HepG2 (cell line): ENCODE data around the gene TMEM269. TPM values are rescaled to one million over a fixed set of nuclear protein-coding genes. Genes with fewer than 3 reads are reported as not detected.

ENCODE experiments used
- ATAC-seq: fragments of 200-7000 bp; cut with Tn5 transposase; 3 replicates; pipeline ENCODE4 v1.9.1; 2020; ENCODE audit warnings: mild to moderate bottlenecking, moderate library complexity
- Bru-seq: library from RNA; stranded (reverse); fragments of 400-500 nt; gene quantifications from one replicate; lab custom pipeline; 2021; lab: Mats Ljungman, UMichigan
- BruChase-seq, 2 experiments: library from RNA; stranded (reverse); fragments of 400-500 nt; gene quantifications; one replicate each; lab custom pipeline; 2021; lab: Mats Ljungman, UMichigan
- BruUV-seq: library from RNA; stranded (reverse); fragments of 400-500 nt; replicated peaks from 2 replicates; lab custom pipeline; 2021; lab: Mats Ljungman, UMichigan
- CTCF ChIA-PET: fragments of 300-600 bp; formaldehyde crosslinking; extraction: SDS; loops from one replicate; lab custom pipeline; 2021; ENCODE audit warnings: low total read pairs, inconsistent platforms, low intra/inter-chr PET ratio; lab: Yijun Ruan, JAX
- POLR2A ChIA-PET: fragments of 350-600 bp; sonication (Branson Sonifier 250); formaldehyde crosslinking; loops from one replicate; lab custom pipeline; 2020; ENCODE audit warnings: antibody characterized with exemption, inconsistent platforms; lab: Yijun Ruan, JAX
- DNase-seq: peaks from one replicate; pipeline ENCODE4 v3.0.0-alpha.2; 2015; ENCODE audit warnings: low spot score
- FAIRE-seq: peaks from 3 replicates; lab custom pipeline; 2011; peaks lifted over from hg19 to GRCh38; lab: Jason Lieb, UNC
- H2AFZ ChIP-seq: one replicate; pipeline ENCODE4 v1.6.1; 2011; ENCODE audit warnings: low read length, inconsistent platforms
- H3K27ac ChIP-seq: fragments of 300-600 bp; 3 replicates; pipeline ENCODE4 v1.8.0; 2011; ENCODE audit warnings: mixed run types, mild to moderate bottlenecking, mixed read lengths, low read length, inconsistent platforms; ENCODE audit not compliant: insufficient read depth; ENCODE audit errors: extremely low read length
- H3K27me3 ChIP-seq, 2 experiments: fragments of 200-600 bp in 1 of 2; 2 replicates in 1 of 2; 3 replicates in 1 of 2; pipeline versions ENCODE4 v1.6.0 to v1.8.0; 2011; ENCODE audit warnings: low read length in 2 of 2, mild to moderate bottlenecking in 2 of 2, moderate library complexity in 2 of 2, inconsistent platforms in 1 of 2; ENCODE audit not compliant: insufficient read depth in 2 of 2, control insufficient read depth in 1 of 2
- H3K36me3 ChIP-seq, 2 experiments: fragments of 200-600 bp in 1 of 2; replicated peaks in 1 of 2; 2 replicates in 1 of 2; 3 replicates in 1 of 2; pipeline versions ENCODE4 v1.5.1 to v1.8.0; 2011; ENCODE audit warnings: low read length in 2 of 2, inconsistent platforms in 1 of 2; ENCODE audit not compliant: insufficient read depth in 2 of 2, control insufficient read depth in 1 of 2
- H3K4me1 ChIP-seq: 2 replicates; pipeline ENCODE4 v1.5.1; 2012; ENCODE audit warnings: low read length, inconsistent platforms; ENCODE audit not compliant: insufficient read depth
- H3K4me2 ChIP-seq: 2 replicates; pipeline ENCODE4 v1.6.0; 2011; ENCODE audit warnings: low read depth, low read length, inconsistent platforms
- H3K4me3 ChIP-seq, 3 experiments: fragments of 200-600 bp in 1 of 3; sonication (generic), shearing (Covaris generic) in 1 of 3; replicated peaks in 1 of 3; 2 replicates each; pipeline ENCODE4 v1.5.1; 2011 to 2016; ENCODE audit warnings: low read length in 3 of 3, inconsistent platforms in 2 of 3, low read depth in 2 of 3, mild to moderate bottlenecking in 2 of 3, control low read depth in 1 of 3, mixed read lengths in 1 of 3; ENCODE audit not compliant: insufficient read depth in 1 of 3
- H3K79me2 ChIP-seq: one replicate; pipeline ENCODE4 v1.6.1; 2011; ENCODE audit warnings: low read length, inconsistent platforms; ENCODE audit not compliant: insufficient read depth
- H3K9ac ChIP-seq: 2 replicates; pipeline ENCODE4 v1.6.0; 2011; ENCODE audit warnings: mild to moderate bottlenecking, low read depth, low read length, inconsistent platforms; ENCODE audit not compliant: insufficient read depth
- H3K9me3 ChIP-seq: 2 replicates; pipeline ENCODE4 v1.5.1; 2012; ENCODE audit warnings: mild to moderate bottlenecking, low read length
- H4K20me1 ChIP-seq: 2 replicates; pipeline ENCODE4 v1.6.0; 2011; ENCODE audit warnings: inconsistent platforms, mild to moderate bottlenecking, low read length, moderate library complexity; ENCODE audit not compliant: insufficient read depth
- AGO2 ChIP-seq: fragments of 200-400 bp; formaldehyde crosslinking; optimal IDR thresholded peaks from 2 replicates; pipeline ENCODE3; 2017; ENCODE audit warnings: mild to moderate bottlenecking, low read depth, low read length, moderate library complexity
- DZIP1 ChIP-seq: sonication (generic); formaldehyde crosslinking; IDR thresholded peaks from 2 replicates; pipeline ENCODE4 v1.5.0; 2020; ENCODE audit warnings: mild to moderate bottlenecking, missing genetic modification reagents
- FOXC1 ChIP-seq: sonication (generic); formaldehyde crosslinking; IDR thresholded peaks from 2 replicates; pipeline ENCODE4 v1.8.0; 2022; ENCODE audit warnings: mild to moderate bottlenecking, missing genetic modification reagents, borderline replicate concordance
- GFI1 ChIP-seq: sonication (generic); formaldehyde crosslinking; IDR thresholded peaks from 2 replicates; pipeline ENCODE4 v1.5.0; 2020; ENCODE audit warnings: missing genetic modification reagents, mild to moderate bottlenecking, borderline replicate concordance
- KLF15 ChIP-seq: sonication (generic); formaldehyde crosslinking; IDR thresholded peaks from 2 replicates; pipeline ENCODE4 v1.8.1; 2023; ENCODE audit warnings: borderline replicate concordance, mild to moderate bottlenecking, inconsistent platforms, missing genetic modification reagents, mixed read lengths
- KLF16 ChIP-seq, 2 experiments: sonication (generic) in 1 of 2; formaldehyde crosslinking in 1 of 2; IDR thresholded peaks; 2 replicates each; pipeline versions ENCODE4 v1.6.1 to v1.8.0; 2016 to 2023; ENCODE audit warnings: missing genetic modification reagents in 2 of 2, missing compliant biosample characterization in 1 of 2
- MAFF ChIP-seq: IDR thresholded peaks from 2 replicates; pipeline ENCODE4 v1.6.1; 2011; ENCODE audit warnings: low read depth, low read length, improper control_type of control experiment
- NFIB ChIP-seq: sonication (generic); formaldehyde crosslinking; IDR thresholded peaks from 2 replicates; pipeline ENCODE4 v1.9.0; 2021; ENCODE audit warnings: missing genetic modification reagents, mild to moderate bottlenecking, borderline replicate concordance
- RBFOX2 ChIP-seq: fragments of 200-400 bp; formaldehyde crosslinking; IDR thresholded peaks from 2 replicates; pipeline ENCODE4 v1.6.1; 2017; ENCODE audit warnings: low read depth, mild to moderate bottlenecking, low read length
- STAT5B ChIP-seq: sonication (generic); formaldehyde crosslinking; IDR thresholded peaks from 2 replicates; pipeline ENCODE4 v1.4.0; 2020; ENCODE audit warnings: missing genetic modification reagents
- XBP1 ChIP-seq: sonication (generic); formaldehyde crosslinking; IDR thresholded peaks from 2 replicates; pipeline ENCODE4 v1.5.0; 2020; ENCODE audit warnings: missing genetic modification reagents
- ZFP1 ChIP-seq: IDR thresholded peaks from 2 replicates; pipeline ENCODE4 v1.6.1; 2016
- ZFP90 ChIP-seq: sonication (generic); formaldehyde crosslinking; IDR thresholded peaks from 2 replicates; pipeline ENCODE4 v1.8.0; 2022; ENCODE audit warnings: missing genetic modification reagents, mild to moderate bottlenecking, inconsistent platforms, borderline replicate concordance
- ZNF383 ChIP-seq: sonication (generic); formaldehyde crosslinking; IDR thresholded peaks from 2 replicates; pipeline ENCODE4 v1.4.0; 2020; ENCODE audit warnings: missing genetic modification reagents, mild to moderate bottlenecking, borderline replicate concordance
- ZNF724P ChIP-seq: sonication (generic); formaldehyde crosslinking; IDR thresholded peaks from 2 replicates; pipeline ENCODE4 v1.8.0; 2022; ENCODE audit warnings: missing genetic modification reagents, borderline replicate concordance
- ZNF747 ChIP-seq: sonication (generic); formaldehyde crosslinking; IDR thresholded peaks from 2 replicates; pipeline ENCODE4 v1.8.1; 2023; ENCODE audit warnings: missing genetic modification reagents, mild to moderate bottlenecking, borderline replicate concordance
- ZSCAN22 ChIP-seq: sonication (generic); formaldehyde crosslinking; IDR thresholded peaks from 2 replicates; pipeline ENCODE4 v1.4.0; 2020; ENCODE audit warnings: mild to moderate bottlenecking, missing genetic modification reagents
- WGBS: methylation state at CpG from one replicate; pipeline ENCODE4 v1.1.6; 2017; ENCODE audit warnings: low lambda C conversion rate; 5-methylcytosine and 5-hydroxymethylcytosine counted together
- in situ Hi-C: cut with HindIII; loops from 2 replicates; pipeline ENCODE4 v1.10.0; 2017; ENCODE audit warnings: low pct_unique_long_range_greater_than_20kb; ENCODE audit not compliant: extremely low pct_ligation_motif_present
- intact Hi-C: fragments of 100-400 bp; cut with micrococcal nuclease; formaldehyde crosslinking; loops from one replicate; pipeline ENCODE4 v1.10.0; 2022; ENCODE audit not compliant: unreplicated experiment
- long read RNA-seq, 2 experiments: library from RNA in 1 of 2; library from polyadenylated mRNA in 1 of 2; stranded (forward) in 1 of 2; unstranded in 1 of 2; transcript quantifications; one replicate each; pipeline ENCODE4 v2.0.0, GENCODE V29; 2019 to 2022
- polyA minus RNA-seq, 3 experiments: library from RNA; depleted of rRNA, polyadenylated mRNA; stranded (reverse); fragments of >200 nt; gene quantifications; 2 replicates each; pipeline ENCODE4 v1.2.3, GENCODE V29; 2011; ENCODE audit warnings: low replicate concordance in 1 of 3
- polyA plus RNA-seq, 8 experiments: library from polyadenylated mRNA; depleted of rRNA in 3 of 8; stranded (reverse) in 7 of 8; unstranded in 1 of 8; fragments of >200 nt; fragmentation: Illumina TruSeq in 4 of 8; extraction: Trizol in 4 of 8; gene quantifications; 2 replicates each; pipeline versions ENCODE4 v1.2.1 to v1.2.3, GENCODE V29; 2011 to 2016; ENCODE audit warnings: low read depth in 4 of 8, missing spikeins in 1 of 8, mixed read lengths in 1 of 8; ENCODE audit not compliant: insufficient read depth in 1 of 8
- total RNA-seq, 5 experiments: library from RNA; depleted of rRNA; stranded (reverse); fragments of >200 nt; fragmentation: Illumina TruSeq; extraction: Trizol; gene quantifications; 2 replicates each; pipeline ENCODE4 v1.2.3, GENCODE V29; 2016; ENCODE audit warnings: low read depth in 1 of 5

The TMEM269 gene
- total RNA-seq (2016; rRNA removed; fragmentation: Illumina TruSeq; extraction: Trizol): 0.15 and 0.24 TPM in 2 replicates
- not detected in 2 replicates for total RNA-seq (2016; cell fraction: cytosol; rRNA removed; fragmentation: Illumina TruSeq; extraction: Trizol; ENCODE audit: low read depth)
- total RNA-seq (2016; cell fraction: insoluble cytoplasmic fraction; rRNA removed; fragmentation: Illumina TruSeq; extraction: Trizol): 0.11 TPM in 1 of 2 replicates, not detected in the other
- 0.06 TPM in 1 of 2 replicates, not detected in the other for total RNA-seq (2016; cell fraction: membrane; rRNA removed; fragmentation: Illumina TruSeq; extraction: Trizol)
- 0.28 TPM in 1 of 2 replicates, not detected in the other for total RNA-seq (2016; cell fraction: nucleus; rRNA removed; fragmentation: Illumina TruSeq; extraction: Trizol)
- polyA plus RNA-seq (2011; rRNA removed): 0.14 and 0.21 TPM in 2 replicates
- 0.04 and 0.05 TPM in 2 replicates for polyA plus RNA-seq (2011; cell fraction: cytosol; rRNA removed)
- polyA plus RNA-seq (2011; cell fraction: nucleus; rRNA removed): 0.24 and 0.28 TPM in 2 replicates
- polyA plus RNA-seq (2012): 0.32 and 0.42 TPM in 2 replicates
- polyA plus RNA-seq (2016; cell fraction: cytosol; fragmentation: Illumina TruSeq; extraction: Trizol; ENCODE audit: low read depth): 0.03 TPM in 1 of 2 replicates, not detected in the other
- 0.09 and 0.15 TPM in 2 replicates for polyA plus RNA-seq (2016; cell fraction: insoluble cytoplasmic fraction; fragmentation: Illumina TruSeq; extraction: Trizol; ENCODE audit: low read depth)
- polyA plus RNA-seq (2016; cell fraction: membrane; fragmentation: Illumina TruSeq; extraction: Trizol; ENCODE audit: low read depth): 0.07 TPM in 1 of 2 replicates, not detected in the other
- 0.53 and 0.57 TPM in 2 replicates for polyA plus RNA-seq (2016; cell fraction: nucleus; fragmentation: Illumina TruSeq; extraction: Trizol; ENCODE audit: insufficient read depth, low read depth)
- polyA minus RNA-seq (2011; rRNA and poly(A)+ RNA removed; ENCODE audit: low replicate concordance): 0.80 and 1.0 TPM in 2 replicates
- polyA minus RNA-seq (2011; cell fraction: cytosol; rRNA and poly(A)+ RNA removed): not detected in 2 replicates
- polyA minus RNA-seq (2011; cell fraction: nucleus; rRNA and poly(A)+ RNA removed): 0.37 and 0.39 TPM in 2 replicates
- Bru-seq, nascent RNA: percentile 35 among the genes with signal in this experiment
- BruChase-seq, experiment 1, labeled RNA remaining after a 6-hour chase: percentile 47 among the genes with signal in this experiment
- BruChase-seq, experiment 2, labeled RNA remaining after a 2-hour chase: percentile 49 among the genes with signal in this experiment
- long read RNA-seq, experiment 1, partial matches to known transcripts: 0 of 1 reads
- long read RNA-seq, experiment 1, other reads (novel, unspliced or antisense): 1 of 1 reads
- long read RNA-seq, experiment 2: 0 reads

- no TSS peak for BruUV-seq
- H3K27me3 ChIP-seq: no peaks in the 10 kb centered on the region
- no peak within 1 kb of the TSS for H3K27ac ChIP-seq
- no peaks in the 10 kb centered on the region for H3K4me1 ChIP-seq
- peaks cover 0 to 11% of the 10 kb centered on the region in 2 experiments; a peak in 2 of 5 replicates for H3K36me3 ChIP-seq
- 97% methylated on average over 46 of the region's 54 CpGs for WGBS
- no peak for DNase-seq
- H3K4me2 ChIP-seq: no peak within 1 kb of the TSS
- no peak within 1 kb of the TSS for H2AFZ ChIP-seq
- ChIA-PET POLR2A (interaction anchor here (3.2 kb wide), 1 partner anchor 18 kb away, joined by 9 read pairs; the partner anchor contains the start of genes C1orf50 and P3H1), CTCF (no interaction called here)
- no peak within 1 kb of the TSS for H3K4me3 ChIP-seq
- ATAC-seq: no peak; the same call in 2 of the 3 replicates
- H3K9me3 ChIP-seq: no peaks in the 10 kb centered on the region
- no peaks in the 10 kb centered on the region for H4K20me1 ChIP-seq
- in situ Hi-C loops: no loop called here
- no peaks in the 10 kb centered on the region for H3K79me2 ChIP-seq
- no peak for FAIRE-seq
- H3K9ac ChIP-seq: no peak within 1 kb of the TSS
- intact Hi-C loops: no loop called here
- TF ChIP-seq RBFOX2 (peak; percentile 39; the same call in 1 of the 2 replicates), ZFP90 (CRISPR knock-in tag) (no peak), DZIP1 (CRISPR knock-in tag) (no peak), ZFP1 (no peak), STAT5B (CRISPR knock-in tag) (no peak), AGO2 (peak; percentile 87), FOXC1 (CRISPR knock-in tag) (no peak), KLF15 (CRISPR knock-in tag) (no peak), NFIB (CRISPR knock-in tag) (no peak), ZNF724P (CRISPR knock-in tag) (no peak), ZNF383 (CRISPR knock-in tag) (no peak), MAFF (no peak), XBP1 (CRISPR knock-in tag) (no peak), ZNF747 (CRISPR knock-in tag) (no peak), ZSCAN22 (CRISPR knock-in tag) (no peak), KLF16 (CRISPR knock-in tag; IDR thresholded peaks at IDR 0.05) (no peak), GFI1 (no peak)
Observed at GRCh38 chr1:42784946-42785693, at the start of gene TMEM269. Gene TMEM269, plus strand, starts transcription at chr1:42784991. Its CDS starts 4,903 bp downstream, at chr1:42789894.
